Femur (tissue), 1 donor: Measurements from ENCODE around the gene CARD19.

ENCODE experiments used
- DNase-seq: peaks from one replicate; pipeline ENCODE4 v3.0.0-alpha.2; 2017

The CARD19 gene, protein sequence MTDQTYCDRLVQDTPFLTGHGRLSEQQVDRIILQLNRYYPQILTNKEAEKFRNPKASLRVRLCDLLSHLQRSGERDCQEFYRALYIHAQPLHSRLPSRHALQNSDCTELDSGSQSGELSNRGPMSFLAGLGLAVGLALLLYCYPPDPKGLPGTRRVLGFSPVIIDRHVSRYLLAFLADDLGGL

DNA sequence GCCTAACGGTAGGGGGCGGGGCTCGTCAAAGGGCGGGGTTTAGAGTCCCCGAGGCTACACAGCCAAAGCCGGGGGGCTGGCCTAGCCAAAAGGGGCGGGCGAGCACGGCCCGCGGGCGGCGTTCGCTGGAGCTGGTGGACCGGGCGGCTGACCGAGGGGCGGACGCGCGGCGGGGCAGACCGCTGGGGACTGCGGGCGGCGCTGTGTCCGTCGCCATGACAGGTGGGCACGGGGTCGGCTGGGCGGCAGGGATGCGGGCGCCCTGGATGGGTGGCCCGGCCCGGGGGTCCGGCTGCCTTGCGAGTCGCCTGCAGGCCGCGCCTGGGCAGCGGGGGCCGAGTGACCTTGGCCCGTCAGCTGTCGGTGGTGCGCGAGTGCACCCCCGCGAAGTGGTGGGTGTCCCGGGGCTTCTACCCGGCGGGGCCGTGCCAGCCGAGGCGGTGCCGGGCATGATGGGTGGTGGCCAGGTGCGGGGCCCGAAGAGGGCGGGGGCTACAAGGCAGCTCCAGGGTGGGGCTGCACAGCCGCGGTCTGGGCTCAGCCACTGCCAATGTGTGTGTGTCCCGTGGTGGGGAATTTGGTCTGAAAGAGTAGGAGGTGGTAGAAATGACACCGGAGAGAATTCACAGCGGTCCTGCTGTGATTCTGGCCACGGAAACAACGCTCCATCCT lies at the start of gene CARD19:
TSS of gene CARD19 (plus strand) at position 87 of the 672 bp plus-strand sequence. CDS start at position 216, 129 bp downstream.
- peak; percentile 83 for DNase-seq

DNA sequence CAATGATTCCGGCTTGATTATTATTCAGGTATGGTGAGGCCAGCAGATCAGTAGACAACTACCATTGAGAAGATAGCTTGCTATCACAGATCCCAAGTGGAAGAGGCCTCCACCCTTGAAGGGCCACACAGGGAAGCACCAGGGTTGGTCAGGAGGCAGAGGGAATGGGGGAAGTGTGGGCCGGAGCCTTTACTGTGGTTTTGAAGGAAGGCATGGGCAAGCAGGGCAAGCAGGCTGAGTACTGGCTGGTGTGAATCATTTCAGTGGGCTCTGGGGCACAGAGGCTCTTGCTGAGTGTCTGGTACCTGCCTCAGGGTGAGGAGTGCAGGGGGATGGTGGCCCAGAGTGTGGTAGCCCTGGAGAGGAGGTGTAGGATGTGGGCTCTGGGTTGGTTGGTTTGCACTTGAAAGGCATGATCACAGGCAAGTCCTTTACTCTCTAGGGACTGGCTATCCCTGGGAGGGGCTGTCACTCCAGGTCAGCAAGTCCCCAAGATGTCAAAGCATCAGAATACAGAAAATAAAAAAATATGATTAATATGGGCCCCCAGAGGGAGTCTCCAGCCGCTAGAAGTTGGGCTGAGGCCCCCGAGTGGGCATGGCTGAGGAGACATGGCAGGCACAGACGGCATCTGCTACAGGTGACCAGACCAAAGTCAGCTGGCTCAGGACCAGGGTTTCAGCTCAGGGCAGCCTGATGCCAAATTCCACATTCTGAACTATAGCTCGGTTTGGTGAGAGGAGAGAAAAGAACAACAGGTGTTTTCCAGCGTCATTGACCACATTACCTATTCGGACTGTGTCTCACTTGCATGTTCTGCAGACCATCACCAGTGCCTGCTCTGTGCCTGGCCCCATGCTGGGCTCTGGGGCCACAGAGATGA lies 47.2 kb upstream of the CARD19 start:
- DNase-seq, result no peak

DNA sequence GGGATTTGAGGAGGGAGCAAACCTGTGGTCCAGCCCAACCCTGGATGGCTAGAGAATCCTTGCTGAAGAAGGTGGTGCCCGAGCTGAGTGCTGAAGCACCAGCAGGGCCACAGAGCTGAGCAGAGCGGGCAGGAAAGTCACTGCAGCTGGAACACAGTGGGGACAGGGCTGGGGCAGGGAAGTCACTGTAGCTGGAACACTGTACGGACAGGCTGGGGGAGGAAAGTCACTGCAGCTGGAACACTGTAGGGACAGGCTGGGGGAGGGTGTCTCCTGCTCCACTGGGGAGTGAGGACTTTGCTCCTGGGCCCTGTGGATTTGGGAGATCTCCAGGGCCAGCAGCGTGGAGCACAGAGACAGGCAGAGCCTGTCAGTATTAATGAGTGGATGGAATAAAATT lies 46.5 kb upstream of the CARD19 start:
- DNase-seq, result no peak

DNA sequence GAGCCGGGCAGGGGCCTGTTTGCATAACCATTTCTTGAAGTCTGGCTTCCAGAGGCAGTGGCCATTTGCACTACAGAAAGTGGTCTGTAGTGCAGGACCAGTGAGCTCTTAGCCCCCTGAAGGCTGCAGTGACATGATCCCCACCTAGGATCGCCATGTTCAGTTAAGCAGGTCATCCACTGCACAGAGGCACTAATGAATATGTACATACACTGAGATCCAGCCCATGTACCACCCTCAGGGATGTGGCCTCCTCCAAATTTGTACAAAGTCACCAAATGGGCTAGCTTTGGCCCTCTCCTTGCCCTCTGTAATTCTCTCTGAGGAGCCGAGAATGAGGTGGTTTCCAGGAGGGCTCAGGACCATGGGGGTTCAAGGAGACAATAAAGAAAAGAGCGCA lies 45.8 kb upstream of the CARD19 start:
- DNase-seq, result no peak

DNA sequence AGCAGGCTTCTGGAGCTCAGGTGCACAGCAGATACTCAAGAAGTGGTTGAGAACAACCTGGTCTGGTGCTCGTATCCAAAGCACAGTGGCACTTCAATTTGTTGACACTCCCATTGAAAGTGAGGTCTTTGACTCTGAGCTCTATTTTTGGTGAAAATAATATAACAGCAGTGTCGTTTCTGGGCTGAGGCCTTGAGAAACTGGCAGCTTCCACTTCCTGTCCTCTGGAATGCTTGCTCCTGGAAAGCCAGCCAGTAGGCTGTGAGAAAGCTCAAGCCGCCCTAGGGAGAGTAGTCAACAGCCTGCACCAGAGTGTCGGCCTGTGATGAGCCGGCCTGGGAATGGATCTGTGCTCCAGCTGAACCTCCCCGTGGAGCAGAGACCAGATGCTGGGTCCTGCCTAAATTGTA lies 44.3 kb upstream of the CARD19 start:
- peak; percentile 80 for DNase-seq

DNA sequence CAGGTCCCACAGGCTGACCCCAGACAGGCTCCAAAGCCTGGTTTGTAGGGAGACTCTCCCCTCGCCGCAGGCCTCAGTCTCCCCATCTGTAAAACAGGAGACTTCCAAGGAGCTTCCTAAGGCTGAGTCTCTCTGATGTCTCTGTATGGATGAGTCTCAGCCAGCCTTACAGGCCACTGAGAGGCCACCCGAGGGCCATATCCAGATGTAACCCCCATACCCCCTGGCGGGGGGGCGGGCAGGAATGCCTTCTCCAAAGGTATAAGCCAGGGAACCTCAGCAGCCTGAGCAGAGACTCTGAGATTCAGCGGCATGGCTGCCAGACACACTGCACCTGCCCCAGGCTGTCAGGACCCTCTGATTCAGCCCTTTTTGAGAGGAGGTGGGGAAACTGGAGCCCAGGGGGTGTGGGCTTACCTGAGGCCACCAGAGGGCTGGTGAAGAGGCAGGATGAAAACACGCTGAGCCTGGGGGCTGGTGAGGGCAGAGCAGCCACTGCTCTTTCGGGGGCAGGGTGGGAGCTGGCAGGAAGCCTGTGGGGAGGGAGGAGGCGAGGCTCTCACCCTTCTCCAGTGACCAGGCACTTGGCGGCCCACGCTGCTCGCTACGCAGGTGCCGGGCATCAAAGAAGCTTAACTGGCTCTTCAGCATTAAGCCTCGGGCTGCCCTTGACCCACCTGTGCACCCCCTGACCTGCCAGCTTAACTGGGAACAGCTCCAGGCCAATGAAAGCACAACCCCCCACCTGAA lies 43.1 kb upstream of the CARD19 start:
- DNase-seq, result peak; percentile 16

DNA sequence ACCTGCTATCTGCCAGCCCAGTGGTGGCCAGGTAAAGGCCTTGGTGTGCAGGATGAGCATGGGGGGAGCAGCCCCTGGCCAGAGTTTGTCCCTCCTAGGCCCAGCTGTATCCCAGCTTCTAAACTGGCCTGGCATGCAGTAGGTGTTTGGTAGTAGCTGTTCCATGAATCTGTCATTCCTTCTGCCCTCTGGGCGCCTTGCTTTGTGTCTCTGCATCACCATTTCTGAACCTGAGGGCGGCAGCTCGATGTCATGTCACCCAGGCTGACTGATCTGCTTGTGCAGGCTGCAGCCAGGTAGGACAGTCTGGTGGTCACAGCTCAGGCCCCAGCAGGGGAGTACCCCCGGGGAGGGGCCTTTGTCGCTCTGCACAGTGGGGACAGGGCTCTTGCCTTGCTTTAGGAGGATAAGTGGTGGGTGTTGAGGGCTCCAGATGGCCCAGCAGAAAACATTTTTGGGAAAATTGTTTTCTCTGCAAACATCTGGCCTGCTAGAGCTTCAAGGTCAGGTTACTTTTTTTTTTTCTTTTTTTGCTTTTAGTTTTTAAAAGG lies 42.2 kb upstream of the CARD19 start:
- no peak for DNase-seq

DNA sequence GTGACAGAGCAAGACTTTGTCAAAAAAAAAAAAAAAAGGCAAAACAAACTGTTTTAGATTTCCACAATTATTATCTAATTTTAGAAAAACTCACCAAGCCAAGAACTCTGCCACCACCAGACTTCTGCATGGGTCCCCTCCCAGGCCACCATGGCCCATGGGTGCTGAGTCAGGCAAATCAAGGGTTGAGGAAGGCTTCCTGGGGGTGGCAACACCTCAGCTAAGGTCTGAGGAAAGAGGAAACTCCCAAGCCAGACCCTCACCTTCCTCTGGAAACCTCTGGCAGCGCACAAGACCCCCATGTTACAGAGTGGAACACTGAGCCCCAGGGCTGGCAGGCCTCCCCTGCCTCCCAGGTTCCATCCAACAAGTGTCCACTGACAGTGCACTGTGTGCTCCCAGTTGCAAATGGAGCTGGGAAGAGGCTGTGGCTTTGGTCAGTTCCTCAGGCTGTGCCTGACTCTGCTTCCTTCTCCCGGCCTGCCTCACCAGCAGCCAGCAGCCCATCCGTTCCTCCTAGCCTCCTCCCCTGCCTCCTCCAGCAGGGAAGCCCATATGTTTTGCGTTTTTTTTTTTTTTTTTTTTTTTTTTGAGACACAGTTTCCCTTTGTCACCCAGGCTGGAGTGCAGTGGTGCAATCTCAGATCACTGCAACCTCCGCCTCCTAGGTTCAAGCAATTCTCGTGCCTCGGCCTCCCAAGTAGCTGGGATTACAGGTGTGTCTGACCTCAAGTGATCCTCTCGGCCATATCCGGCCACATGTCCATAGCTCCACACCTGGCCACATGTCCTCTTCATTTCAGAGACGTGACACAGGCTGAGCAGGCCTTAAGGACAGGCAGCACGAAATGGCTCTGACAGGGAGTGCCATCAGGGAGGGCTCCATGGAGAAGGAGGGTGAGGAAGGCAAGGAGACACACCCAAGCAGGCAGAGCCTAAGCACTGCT lies 41.0 kb upstream of the CARD19 start:
- no peak for DNase-seq

DNA sequence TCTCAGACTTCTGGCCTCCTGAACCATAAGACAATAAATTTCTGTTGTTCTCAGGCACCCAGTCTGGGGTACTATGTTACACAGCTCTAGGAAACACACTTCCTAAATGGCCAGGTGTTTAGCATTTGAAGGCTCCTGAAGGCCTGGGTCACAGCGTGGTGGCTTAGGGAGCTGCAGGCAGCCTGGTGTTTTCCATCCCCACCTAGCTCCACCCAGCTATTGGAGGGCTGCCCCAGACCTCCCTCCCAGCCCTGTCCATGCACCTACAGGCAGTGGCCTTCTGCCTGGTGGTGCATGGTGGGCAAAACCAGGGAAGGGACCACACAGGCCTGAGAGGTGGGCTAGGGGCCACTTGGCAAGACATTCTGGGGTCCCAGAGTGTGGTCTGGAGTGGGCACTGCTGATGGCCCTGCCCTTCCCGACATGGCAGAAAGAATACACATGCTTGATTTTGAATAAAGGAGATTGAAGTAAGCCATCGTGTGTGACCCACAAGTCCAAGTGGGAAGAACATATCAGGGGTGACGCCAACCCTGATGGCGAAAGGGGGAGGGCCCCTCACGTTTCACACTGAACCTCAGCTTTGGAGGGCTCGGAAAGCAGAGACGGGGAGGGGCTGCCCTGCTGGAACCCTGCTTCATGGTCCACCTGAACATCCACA lies 38.8 kb upstream of the CARD19 start:
- no peak for DNase-seq

DNA sequence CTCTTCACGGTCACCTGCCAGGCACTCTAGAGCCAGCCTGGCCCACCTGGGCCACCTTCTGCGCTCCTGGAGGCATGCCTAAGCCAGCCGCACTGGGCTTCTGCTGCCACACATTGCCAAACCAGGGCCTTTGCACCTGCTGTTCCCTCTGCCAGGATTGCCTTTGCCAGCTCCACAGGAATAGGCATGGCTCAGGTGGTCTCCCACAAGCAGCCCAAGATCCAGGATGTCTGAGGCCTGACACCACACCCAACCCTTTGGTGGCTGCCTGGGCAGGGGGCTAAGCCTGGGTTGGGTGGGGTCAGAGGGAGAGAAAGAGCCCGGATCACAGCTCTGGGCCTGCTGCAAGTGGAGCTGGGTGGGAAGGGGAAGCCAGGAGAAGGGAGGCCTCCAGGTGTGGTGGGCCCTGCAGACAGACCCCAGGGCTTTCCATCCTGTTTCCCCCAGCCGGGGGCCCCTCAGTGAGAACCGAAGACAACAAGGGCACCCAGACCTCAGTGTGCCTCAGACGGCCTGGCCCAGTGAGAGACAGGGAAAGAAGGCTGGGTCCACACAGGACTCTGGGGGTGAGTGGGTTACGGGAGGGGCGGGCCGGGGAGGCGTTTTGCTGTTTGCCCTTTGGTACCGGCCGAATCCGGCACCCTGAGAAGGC lies 38.2 kb upstream of the CARD19 start:
- no peak for DNase-seq

DNA sequence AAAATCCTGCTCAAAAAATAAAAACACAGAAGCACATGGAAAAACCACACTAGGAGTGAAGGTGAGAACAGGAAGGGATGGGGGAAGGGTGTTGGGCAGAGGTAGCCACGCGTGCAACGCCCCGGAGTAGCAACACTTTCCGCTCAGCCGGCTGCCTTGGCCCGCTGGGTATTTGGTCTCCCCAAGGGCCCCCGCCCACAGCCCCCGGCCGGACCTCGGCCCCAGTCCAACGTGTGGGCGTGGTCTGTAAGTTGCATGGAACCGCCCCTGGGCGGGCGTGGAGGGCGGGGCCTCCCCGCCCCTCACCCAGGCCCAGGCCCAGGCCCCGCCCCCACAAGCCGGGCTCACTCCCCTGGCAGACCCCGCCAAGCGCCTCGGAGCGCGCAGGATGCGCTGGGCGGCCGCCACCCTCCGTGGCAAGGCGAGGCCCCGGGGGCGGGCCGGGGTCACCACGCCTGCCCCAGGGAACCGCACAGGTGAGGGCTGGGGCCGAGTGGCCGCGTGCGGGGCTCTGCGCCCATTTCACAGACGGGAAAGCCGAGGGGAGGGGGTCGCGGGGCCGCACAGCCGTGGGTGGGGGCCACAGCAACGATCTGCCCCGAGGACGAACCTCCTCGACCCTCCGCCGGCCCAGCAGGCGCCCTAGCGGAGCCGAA lies 37.5 kb upstream of the CARD19 start, which contains the start of gene SUSD3:
TSS of gene SUSD3 (plus strand) at position 347 of the 656 bp plus-strand sequence. CDS start at position 389, 42 bp downstream.
- DNase-seq, result peak; percentile 82

DNA sequence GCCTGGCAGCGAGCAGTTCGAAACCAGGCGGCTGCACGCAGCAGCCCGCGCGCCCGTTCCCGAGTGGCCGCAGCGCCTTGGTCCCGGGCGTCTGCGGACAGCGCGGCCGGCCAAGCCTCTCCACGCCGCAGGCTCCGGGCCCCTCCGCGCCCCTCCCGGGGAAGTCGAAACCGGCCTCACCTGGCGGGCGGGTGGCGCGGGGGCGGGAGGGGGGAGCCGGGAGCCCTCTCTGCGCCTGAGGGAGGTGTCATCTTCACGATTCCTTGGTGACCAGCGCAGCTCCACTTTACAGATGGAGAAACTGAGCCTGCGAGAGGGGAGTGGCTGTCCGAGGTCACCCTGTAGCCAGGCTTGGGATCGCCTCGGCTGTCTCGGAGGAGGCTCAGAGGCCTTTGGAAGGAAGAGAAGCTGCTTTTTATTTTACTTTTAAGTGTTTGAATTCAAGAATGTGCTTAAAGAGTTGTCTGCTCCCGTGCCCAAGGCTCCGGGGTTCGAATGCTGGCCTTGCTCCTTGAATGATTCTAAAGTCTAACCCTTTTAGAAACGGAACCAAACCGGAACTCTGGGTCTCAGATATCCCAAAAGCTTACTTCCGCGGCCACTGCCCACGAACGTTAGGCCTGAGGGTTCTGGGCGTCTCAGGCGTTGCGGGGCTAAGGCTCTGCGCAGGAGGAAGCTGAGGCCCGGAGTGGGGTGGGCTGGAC lies 36.9 kb upstream of the CARD19 start:
- no peak for DNase-seq

DNA sequence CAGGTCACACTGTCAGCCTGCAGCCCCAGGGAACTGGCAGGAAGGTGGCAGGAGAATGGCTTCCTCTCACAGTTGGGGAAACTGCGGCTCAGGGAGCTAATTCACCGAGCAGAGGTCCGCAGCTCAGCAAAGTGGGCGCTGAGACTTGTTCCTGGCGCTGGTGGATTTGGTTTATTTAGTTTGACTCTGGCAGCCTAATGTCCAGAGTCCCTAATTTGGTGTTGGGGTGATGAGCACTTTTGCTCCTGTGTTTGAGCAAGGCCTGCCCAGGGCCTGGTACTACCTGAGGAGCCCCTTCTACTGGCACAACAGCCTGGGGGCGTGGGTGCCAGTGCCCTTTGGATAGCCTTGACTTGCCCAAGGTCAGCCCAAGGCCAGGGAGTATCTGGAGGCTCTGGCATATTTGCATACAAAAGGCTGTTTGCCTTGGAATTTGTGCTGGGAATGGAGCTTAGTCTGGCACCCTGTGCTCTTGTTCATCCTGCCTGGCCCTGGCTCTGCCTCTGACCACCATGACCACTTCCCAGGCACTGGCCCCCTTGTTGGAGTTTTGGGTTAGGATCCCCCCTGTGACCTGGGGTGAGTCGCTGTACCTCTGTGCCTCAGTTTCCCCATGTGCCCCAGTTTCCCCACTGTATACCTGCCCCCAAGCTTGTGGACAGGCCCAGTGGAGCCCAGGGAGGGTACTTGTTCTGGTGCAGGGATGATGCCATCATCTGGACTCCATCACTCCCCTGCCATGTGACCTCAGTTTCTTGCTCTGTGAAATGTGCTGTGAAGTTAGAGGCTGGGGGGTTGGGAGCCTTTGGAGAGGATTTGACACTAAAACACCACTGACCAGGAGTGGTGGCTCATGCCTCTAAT lies 36.1 kb upstream of the CARD19 start:
- DNase-seq, result peak; percentile 21

DNA sequence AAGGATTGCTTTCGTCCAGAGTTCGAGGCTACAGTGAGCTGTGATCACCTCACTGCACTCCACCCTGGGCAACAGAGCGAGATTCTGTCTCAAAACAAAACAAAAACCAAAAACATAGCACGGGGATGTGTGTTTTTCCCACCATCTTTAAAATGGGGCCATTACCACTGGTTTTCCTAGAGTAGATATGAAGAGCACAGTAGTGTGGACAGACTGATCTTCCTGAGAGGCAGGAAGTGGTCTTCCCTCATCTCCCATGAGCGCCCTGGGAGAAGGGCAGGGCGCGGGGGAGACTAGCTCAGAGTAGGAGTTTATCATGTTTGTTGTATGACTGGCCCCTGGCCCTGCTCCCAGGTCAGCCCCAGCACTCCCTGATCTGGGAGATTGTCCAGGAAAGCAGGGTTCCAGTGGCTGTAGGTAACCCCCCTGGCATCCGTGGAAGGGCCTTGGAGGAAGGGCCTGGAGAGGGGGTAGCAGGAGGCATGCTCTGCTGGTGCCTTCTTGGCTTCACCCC lies 35.2 kb upstream of the CARD19 start:
- no peak for DNase-seq

DNA sequence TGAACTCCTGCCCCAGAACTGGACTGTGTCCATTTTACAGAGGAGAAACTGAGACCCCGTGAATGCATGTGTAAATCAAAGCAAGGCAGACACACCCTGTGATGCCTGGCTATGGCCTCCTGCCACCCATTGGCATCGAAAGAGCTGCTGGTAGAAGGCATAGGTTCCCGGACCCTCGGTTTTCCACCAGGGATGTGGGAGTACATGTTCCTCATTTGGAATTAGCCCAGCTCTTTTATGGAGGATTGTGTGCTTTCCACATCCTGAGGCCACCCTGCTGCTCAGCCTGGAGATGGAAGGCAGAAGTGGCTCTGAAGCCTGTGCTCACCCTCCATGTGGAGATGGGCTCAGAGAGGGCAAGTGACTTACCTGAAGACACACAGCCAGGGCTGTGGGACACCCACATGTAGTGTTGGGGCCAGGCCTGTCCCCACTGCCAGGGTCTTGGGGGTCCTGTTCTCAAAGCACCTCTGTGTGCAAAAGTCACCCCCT lies 34.7 kb upstream of the CARD19 start:
- DNase-seq, result peak; percentile 19

DNA sequence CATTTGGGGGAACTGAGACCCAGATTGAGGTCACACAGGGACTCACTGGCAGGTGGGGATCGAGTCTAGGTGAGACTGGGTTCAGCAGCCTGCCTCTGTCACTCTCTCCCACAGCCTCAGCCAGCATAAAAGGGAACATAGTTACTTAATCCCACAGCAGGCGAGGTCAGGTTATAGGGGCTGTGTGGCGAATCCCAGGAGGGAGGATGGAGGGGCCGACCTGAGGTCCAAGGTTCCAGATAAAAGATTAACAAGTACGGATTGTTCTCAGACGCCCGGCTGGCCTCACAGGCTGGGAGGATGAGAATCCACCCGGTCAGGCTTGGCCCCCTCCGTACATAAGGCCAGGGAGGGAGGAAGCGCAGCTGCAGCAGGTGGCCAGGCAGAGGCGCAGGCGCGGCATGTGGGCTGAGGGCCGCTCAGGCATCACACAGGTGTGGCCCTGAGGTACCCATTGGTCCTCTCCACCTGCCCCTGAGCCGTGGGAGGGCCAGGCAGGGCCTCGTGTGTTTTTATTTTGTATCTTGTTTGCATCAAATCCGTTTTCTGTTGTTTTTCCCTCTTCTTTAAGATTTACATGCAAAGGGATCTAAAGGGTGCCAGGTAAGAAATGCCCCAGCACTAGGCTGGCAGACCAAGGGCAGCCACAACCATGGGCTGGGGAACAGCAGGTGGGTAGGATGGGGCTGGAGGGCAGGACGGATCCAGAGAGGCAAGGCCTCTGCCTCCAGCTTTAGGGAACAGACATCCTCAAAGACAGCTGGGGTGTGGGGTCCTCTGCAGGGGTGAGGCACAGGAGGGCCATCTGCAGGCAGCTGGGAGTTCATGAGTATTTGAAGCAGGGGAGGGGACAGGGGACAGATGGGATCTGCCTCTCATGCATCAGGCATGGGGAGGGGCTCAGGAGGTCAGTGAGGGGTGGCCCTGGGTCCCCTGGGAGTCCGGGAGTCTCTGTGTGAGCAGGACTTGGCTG lies 33.9 kb upstream of the CARD19 start:
- peak; percentile 25 for DNase-seq
